Endothelial cell of umbilical vein (primary cell): ENCODE measurements around the gene SRCIN1. TPM values are rescaled to one million over a fixed set of nuclear protein-coding genes. Genes with fewer than 3 reads are reported as not detected.

Source experiments
- BruUV-seq: library from RNA; stranded (reverse); fragments of 400-500 nt; replicated peaks from 2 replicates; lab custom pipeline; 2021; lab: Mats Ljungman, UMichigan
- CTCF ChIA-PET: fragments of 300-600, 350-600 bp; sonication (Branson Sonifier 250); formaldehyde crosslinking; loops from one replicate; lab custom pipeline; 2021; ENCODE audit warnings: antibody characterized with exemption, inconsistent platforms; lab: Charles Lee
- POLR2A ChIA-PET: fragments of 300-600, 350-600 bp; sonication (Branson Sonifier 250); formaldehyde crosslinking; loops from one replicate; lab custom pipeline; 2021; ENCODE audit warnings: antibody characterized with exemption, inconsistent platforms; lab: Charles Lee
- DNase-seq: peaks from one replicate; pipeline ENCODE4 v3.0.0-alpha.2; 2011; ENCODE audit warnings: low read depth, low spot score
- FAIRE-seq: peaks from 2 replicates; lab custom pipeline; 2011; peaks lifted over from hg19 to GRCh38; lab: Jason Lieb, UNC
- H2AFZ ChIP-seq: 2 replicates; pipeline ENCODE4 v1.6.0; 2012; ENCODE audit warnings: low read depth, low read length, control low read depth, inconsistent platforms
- H3K27ac ChIP-seq: 2 replicates; pipeline ENCODE4 v1.5.1; 2011; ENCODE audit warnings: low read depth, mild to moderate bottlenecking, control low read depth, low read length, moderate library complexity; ENCODE audit not compliant: insufficient read depth
- H3K27me3 ChIP-seq, 2 experiments: 2 replicates each; pipeline versions ENCODE4 v1.6.0 to v1.6.1; 2011; ENCODE audit warnings: low read length in 2 of 2, mixed read lengths in 1 of 2; ENCODE audit not compliant: control insufficient read depth in 2 of 2, insufficient read depth in 2 of 2
- H3K36me3 ChIP-seq, 2 experiments: 2 replicates in 1 of 2; 3 replicates in 1 of 2; pipeline ENCODE4 v1.5.1; 2011; ENCODE audit warnings: low read length in 2 of 2, mild to moderate bottlenecking in 1 of 2, moderate library complexity in 1 of 2; ENCODE audit not compliant: control insufficient read depth in 2 of 2, insufficient read depth in 2 of 2; ENCODE audit errors: extremely low read depth in 1 of 2
- H3K4me1 ChIP-seq: 3 replicates; pipeline ENCODE4 v1.5.1; 2011; ENCODE audit warnings: mild to moderate bottlenecking, low read length; ENCODE audit not compliant: control insufficient read depth, insufficient read depth; ENCODE audit errors: extremely low read depth
- H3K4me2 ChIP-seq: 2 replicates; pipeline ENCODE4 v1.6.1; 2011; ENCODE audit warnings: low read length, control low read depth, mixed read lengths; ENCODE audit not compliant: insufficient read depth
- H3K4me3 ChIP-seq, 3 experiments: fragments of 200-600 bp in 1 of 3; sonication (generic), shearing (Covaris generic) in 1 of 3; replicated peaks in 1 of 3; 2 replicates each; pipeline ENCODE4 v1.5.1; 2011 to 2016; ENCODE audit warnings: control low read depth in 3 of 3, low read length in 3 of 3, mild to moderate bottlenecking in 2 of 3, inconsistent platforms in 1 of 3, low read depth in 1 of 3, moderate library complexity in 1 of 3; ENCODE audit not compliant: insufficient read depth in 1 of 3
- H3K79me2 ChIP-seq: 2 replicates; pipeline ENCODE4 v1.6.0; 2012; ENCODE audit warnings: low read length, inconsistent platforms; ENCODE audit not compliant: control insufficient read depth, insufficient read depth
- H3K9ac ChIP-seq: replicated peaks from 2 replicates; pipeline ENCODE3; 2011; ENCODE audit warnings: low read length, control low read depth; ENCODE audit not compliant: insufficient read depth; ENCODE audit errors: extremely low read depth
- H3K9me1 ChIP-seq: replicated peaks from 3 replicates; pipeline ENCODE4 v1.6.0; 2011; ENCODE audit warnings: mild to moderate bottlenecking, low read length; ENCODE audit not compliant: control insufficient read depth, insufficient read depth; ENCODE audit errors: extremely low read depth
- H3K9me3 ChIP-seq: replicated peaks from 2 replicates; pipeline ENCODE4 v1.5.1; 2012; ENCODE audit warnings: low read length, inconsistent platforms; ENCODE audit not compliant: control insufficient read depth, insufficient read depth
- H4K20me1 ChIP-seq: replicated peaks from 2 replicates; pipeline ENCODE3; 2011; ENCODE audit warnings: mild to moderate bottlenecking, low read length; ENCODE audit not compliant: control insufficient read depth, insufficient read depth; ENCODE audit errors: extremely low read depth
- EZH2 ChIP-seq: IDR thresholded peaks from 2 replicates; pipeline ENCODE4 v1.6.1; 2012; ENCODE audit warnings: borderline replicate concordance, low read depth, mild to moderate bottlenecking, moderate library complexity, low read length, inconsistent platforms; ENCODE audit not compliant: severe bottlenecking
- FOS ChIP-seq: IDR thresholded peaks from 2 replicates; pipeline ENCODE4 v1.6.1; 2011; ENCODE audit warnings: mild to moderate bottlenecking, low read length, moderate library complexity, borderline replicate concordance; ENCODE audit not compliant: insufficient read depth
- GATA2 ChIP-seq: IDR thresholded peaks from 2 replicates; pipeline ENCODE4 v1.7.0; 2011; ENCODE audit warnings: low read depth, mild to moderate bottlenecking, moderate library complexity, mixed read lengths, low read length; ENCODE audit not compliant: insufficient read length, insufficient read depth
- JUN ChIP-seq: IDR thresholded peaks from 2 replicates; pipeline ENCODE4 v1.6.1; 2011; ENCODE audit warnings: borderline replicate concordance, low read depth; ENCODE audit not compliant: insufficient read length, insufficient read depth
- MYC ChIP-seq: IDR thresholded peaks from one replicate; pipeline ENCODE4 v1.6.1; 2011; ENCODE audit warnings: mild to moderate bottlenecking, low read depth, low read length
- POLR2A ChIP-seq: IDR thresholded peaks from 2 replicates; pipeline ENCODE4 v1.6.1; 2012; ENCODE audit warnings: low read depth, mild to moderate bottlenecking, control low read depth, low read length
- POLR2AphosphoS5 ChIP-seq: IDR thresholded peaks from 2 replicates; pipeline ENCODE4 v1.6.1; 2012; ENCODE audit warnings: low read depth, mild to moderate bottlenecking, control low read depth, low read length, moderate library complexity; ENCODE audit not compliant: insufficient read depth
- dilution Hi-C: fragments of 300-500 bp; cut with MboI; formaldehyde crosslinking; loops from one replicate; pipeline ENCODE4 v1.15.0; 2019; ENCODE audit warnings: low sequenced_read_pairs; ENCODE audit not compliant: extremely low pct_ligation_motif_present
- intact Hi-C: fragments of 100-400 bp; cut with micrococcal nuclease; formaldehyde crosslinking; loops from one replicate; pipeline ENCODE4 v1.10.0; 2022
- polyA plus RNA-seq, 4 experiments: library from polyadenylated mRNA; depleted of rRNA in 3 of 4; stranded (reverse) in 3 of 4; unstranded in 1 of 4; fragments of >200 nt; gene quantifications; 2 replicates each; pipeline versions ENCODE4 v1.2.1 to v1.2.3, GENCODE V29; 2011 to 2012; ENCODE audit warnings: missing spikeins in 1 of 4
- total RNA-seq: library from RNA; stranded (reverse); gene quantifications from 2 replicates; pipeline ENCODE4 v1.2.3, GENCODE V29; 2021
- TF ChIP-seq, protein P1 (sequence below), 2 donors: IDR thresholded peaks; 1 replicate in 1 of 2; 2 replicates in 1 of 2; pipeline ENCODE4 v1.5.1; 2011; ENCODE audit warnings: low read length in 2 of 2, mild to moderate bottlenecking in 2 of 2, moderate library complexity in 2 of 2, control low read depth in 1 of 2, inconsistent platforms in 1 of 2, low read depth in 1 of 2; ENCODE audit not compliant: insufficient read depth in 1 of 2; ENCODE audit errors: extremely low read depth in 1 of 2
- TF ChIP-seq, protein P2 (sequence below): IDR thresholded peaks from 2 replicates; pipeline ENCODE4 v1.6.1; 2011; ENCODE audit not compliant: insufficient read depth, insufficient read length

SRCIN1 gene
- total and polyA plus RNA-seq, 2 donors (not counting 3 experiments of a cell fraction or from before 2014, with no cell fraction given), result 0.15 to 0.35 TPM

GRCh38 chr17:38559880-38560230 is 45.9 kb downstream of the SRCIN1 start:
- H3K36me3 ChIP-seq, result no peaks in the 10 kb centered on the region
- BruUV-seq, result no TSS peak
- no peak for TF ChIP-seq POLR2A
- TF ChIP-seq, protein P1, sequence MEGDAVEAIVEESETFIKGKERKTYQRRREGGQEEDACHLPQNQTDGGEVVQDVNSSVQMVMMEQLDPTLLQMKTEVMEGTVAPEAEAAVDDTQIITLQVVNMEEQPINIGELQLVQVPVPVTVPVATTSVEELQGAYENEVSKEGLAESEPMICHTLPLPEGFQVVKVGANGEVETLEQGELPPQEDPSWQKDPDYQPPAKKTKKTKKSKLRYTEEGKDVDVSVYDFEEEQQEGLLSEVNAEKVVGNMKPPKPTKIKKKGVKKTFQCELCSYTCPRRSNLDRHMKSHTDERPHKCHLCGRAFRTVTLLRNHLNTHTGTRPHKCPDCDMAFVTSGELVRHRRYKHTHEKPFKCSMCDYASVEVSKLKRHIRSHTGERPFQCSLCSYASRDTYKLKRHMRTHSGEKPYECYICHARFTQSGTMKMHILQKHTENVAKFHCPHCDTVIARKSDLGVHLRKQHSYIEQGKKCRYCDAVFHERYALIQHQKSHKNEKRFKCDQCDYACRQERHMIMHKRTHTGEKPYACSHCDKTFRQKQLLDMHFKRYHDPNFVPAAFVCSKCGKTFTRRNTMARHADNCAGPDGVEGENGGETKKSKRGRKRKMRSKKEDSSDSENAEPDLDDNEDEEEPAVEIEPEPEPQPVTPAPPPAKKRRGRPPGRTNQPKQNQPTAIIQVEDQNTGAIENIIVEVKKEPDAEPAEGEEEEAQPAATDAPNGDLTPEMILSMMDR (IDR thresholded peaks at IDR 0.05; ENCODE audit: extremely low read depth in 1 of 2, insufficient read depth in 1 of 2, low read depth in 1 of 2, low read length in 2 of 2), result no peak
- TF ChIP-seq POLR2AphosphoS5, result no peak
- TF ChIP-seq, protein P2, sequence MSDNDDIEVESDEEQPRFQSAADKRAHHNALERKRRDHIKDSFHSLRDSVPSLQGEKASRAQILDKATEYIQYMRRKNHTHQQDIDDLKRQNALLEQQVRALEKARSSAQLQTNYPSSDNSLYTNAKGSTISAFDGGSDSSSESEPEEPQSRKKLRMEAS, result no peak
- TF ChIP-seq EZH2, result no peak
- no peak for TF ChIP-seq FOS
- no peak for TF ChIP-seq MYC
- TF ChIP-seq GATA2, result no peak
- no peak for TF ChIP-seq JUN
- FAIRE-seq, result no peak
- intact Hi-C loops, result no loop called here
- H3K9ac ChIP-seq, result no peak overlapping the region
- DNase-seq, result no peak
- CTCF ChIA-PET, result interaction anchor here (0.6 to 5.0 kb wide), 10 partner anchors 8 to 106 kb away, joined by 3 to 321 read pairs (median 25); partner anchors contain the start of gene SRCIN1
- no peak overlapping the region for H3K4me3 ChIP-seq
- H3K4me1 ChIP-seq, result peaks cover 13% of the 10 kb centered on the region
- POLR2A ChIA-PET, result no interaction called here
- no peak overlapping the region for H3K27ac ChIP-seq
- no peaks in the 10 kb centered on the region for H3K9me3 ChIP-seq
- no peaks in the 10 kb centered on the region for H3K9me1 ChIP-seq
- no peaks in the 10 kb centered on the region for H3K79me2 ChIP-seq
- no peak overlapping the region for H2AFZ ChIP-seq
- dilution Hi-C loops, result no loop called here
- no peak overlapping the region for H3K4me2 ChIP-seq
- H3K27me3 ChIP-seq, result peaks cover 61 to 62% of the 10 kb centered on the region in 2 experiments
- no peaks in the 10 kb centered on the region for H4K20me1 ChIP-seq
